ENCODE data around the gene FRMD4A. TPM values are rescaled to one million over a fixed set of nuclear protein-coding genes. Genes with fewer than 3 reads are reported as not detected.

Gene FRMD4A
- total RNA-seq, 1 experiment from 2014 or later, result 19.6 TPM

- H4K20me1 ChIP-seq (ENCODE audit: control insufficient read depth, insufficient read depth, insufficient read length), result no peaks in the 10 kb centered on the region
- H3K36me3 Mint-ChIP-seq (ENCODE audit: insufficient read depth in 1 of 3, low read depth in 3 of 3), result peaks cover 0 to 6% (median 0%) of the 10 kb centered on the region in 3 experiments; a peak in 3 of 7 replicates
- no peak overlapping the region for H3K4me2 ChIP-seq (ENCODE audit: insufficient read depth, insufficient read length, low read length)
- no peak overlapping the region for H3K56ac ChIP-seq (ENCODE audit: insufficient read length, low read depth, low read length)
- H3K4me1 Mint-ChIP-seq, result no peaks in the 10 kb centered on the region
- no peaks in the 10 kb centered on the region for H3K4me1 ChIP-seq (ENCODE audit: insufficient read depth, low read length)
- no peak overlapping the region for H2AK5ac ChIP-seq (ENCODE audit: insufficient read length, low read length)
- no peaks in the 10 kb centered on the region for H3K23me2 ChIP-seq (ENCODE audit: insufficient read length, low read depth, low read length, poor library complexity, severe bottlenecking)
- H2AFZ ChIP-seq (ENCODE audit: low read length), result no peak overlapping the region
- no peak for TF ChIP-seq CTCF (conservative IDR thresholded peaks at IDR 0.05)
- no peak overlapping the region for H4K8ac ChIP-seq (replicated peaks; ENCODE audit: insufficient read length, low read depth, low read length)
- H3K4ac ChIP-seq (ENCODE audit: low read depth, low read length), result no peak overlapping the region
- H2BK15ac ChIP-seq (ENCODE audit: low read depth, low read length), result no peak overlapping the region
- WGBS (ENCODE audit: extremely low coverage, insufficient read length, low lambda C conversion rate), result no CpG with 5 or more reads among the region's 7 CpGs
- H2BK5ac ChIP-seq (ENCODE audit: insufficient read length, low read length), result no peak overlapping the region
- H4K91ac ChIP-seq (ENCODE audit: insufficient read length, low read depth, low read length), result no peak overlapping the region
- no peaks in the 10 kb centered on the region for H3K79me1 ChIP-seq (ENCODE audit: insufficient read depth, low read depth, low read length, poor library complexity, severe bottlenecking)
- H3K4me3 Mint-ChIP-seq, result no peak overlapping the region
- no peak overlapping the region for H3K23ac ChIP-seq (ENCODE audit: insufficient read length, low read depth, low read length)
- no peak overlapping the region for H2BK12ac ChIP-seq (ENCODE audit: insufficient read length, low read depth, low read length)
- H3K9me3 ChIP-seq (ENCODE audit: control insufficient read depth, low read depth, low read length), result no peaks in the 10 kb centered on the region
- no peak overlapping the region for H3K9ac ChIP-seq (ENCODE audit: extremely low read depth, insufficient read length, low read length)
- no peak overlapping the region for H3K18ac ChIP-seq (ENCODE audit: insufficient read length, low read depth, low read length)
- no peak overlapping the region for H3K14ac ChIP-seq (ENCODE audit: insufficient read depth, low read length)
- no peaks in the 10 kb centered on the region; the same call in 1 of the 2 replicates for H3K27me3 Mint-ChIP-seq (ENCODE audit: low read depth)
- H4K5ac ChIP-seq (ENCODE audit: insufficient read length, low read depth, low read length), result no peak overlapping the region
- H3K27ac ChIP-seq (ENCODE audit: insufficient read length, low read depth, low read length), result no peak overlapping the region
- DNase-seq, result no peak
- H3K9me3 Mint-ChIP-seq, result peaks cover 4 to 7% of the 10 kb centered on the region in 2 experiments; a peak in 4 of 5 replicates
- H3K27ac Mint-ChIP-seq, result no peak overlapping the region; a peak in 1 of 7 replicates
- H2BK120ac ChIP-seq (ENCODE audit: low read depth, low read length, poor library complexity, severe bottlenecking), result no peak overlapping the region
- H3T11ph ChIP-seq (ENCODE audit: low read length), result no peak overlapping the region
- H2BK20ac ChIP-seq (ENCODE audit: low read depth, low read length, poor library complexity, severe bottlenecking), result no peak overlapping the region
- no peaks in the 10 kb centered on the region for H3K27me3 ChIP-seq (ENCODE audit: insufficient read depth, low read length)
- H3K79me2 ChIP-seq (ENCODE audit: insufficient read depth, low read length), result no peaks in the 10 kb centered on the region
Measured at GRCh38 chr10:14259696-14260566, 70.8 kb downstream of the FRMD4A start.

Data from H9 (cell line).